C4-2B (cell line): ENCODE results near the gene ADAMTS14.

Experiments
- ZFX ChIP-seq: fragments of 450-650 bp; IDR thresholded peaks from 2 replicates; pipeline ENCODE4 v1.6.1; 2017
- TF ChIP-seq, protein P1 (sequence below): fragments of 450-650 bp; conservative IDR thresholded peaks from 2 replicates; pipeline ENCODE4 v1.5.1; 2017; ENCODE audit warnings: mild to moderate bottlenecking

DNA sequence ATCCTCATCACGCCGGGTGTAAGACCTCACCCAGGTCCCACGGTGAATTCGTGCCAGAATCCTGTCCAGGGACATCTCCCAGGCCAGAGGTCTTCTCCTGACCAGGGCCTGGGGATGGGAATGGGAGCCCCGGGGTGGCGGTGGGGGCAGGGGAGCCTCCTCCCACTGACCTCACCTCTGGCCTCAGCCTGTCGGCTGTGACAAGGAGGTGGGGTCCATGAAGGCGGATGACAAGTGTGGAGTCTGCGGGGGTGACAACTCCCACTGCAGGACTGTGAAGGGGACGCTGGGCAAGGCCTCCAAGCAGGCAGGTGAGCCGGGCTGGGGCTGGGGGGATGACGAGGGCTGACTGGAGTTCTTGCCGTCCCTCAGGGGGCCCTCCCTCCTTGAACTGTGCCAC, 71.6 kb downstream of the ADAMTS14 start:
- TF ChIP-seq, protein P1, sequence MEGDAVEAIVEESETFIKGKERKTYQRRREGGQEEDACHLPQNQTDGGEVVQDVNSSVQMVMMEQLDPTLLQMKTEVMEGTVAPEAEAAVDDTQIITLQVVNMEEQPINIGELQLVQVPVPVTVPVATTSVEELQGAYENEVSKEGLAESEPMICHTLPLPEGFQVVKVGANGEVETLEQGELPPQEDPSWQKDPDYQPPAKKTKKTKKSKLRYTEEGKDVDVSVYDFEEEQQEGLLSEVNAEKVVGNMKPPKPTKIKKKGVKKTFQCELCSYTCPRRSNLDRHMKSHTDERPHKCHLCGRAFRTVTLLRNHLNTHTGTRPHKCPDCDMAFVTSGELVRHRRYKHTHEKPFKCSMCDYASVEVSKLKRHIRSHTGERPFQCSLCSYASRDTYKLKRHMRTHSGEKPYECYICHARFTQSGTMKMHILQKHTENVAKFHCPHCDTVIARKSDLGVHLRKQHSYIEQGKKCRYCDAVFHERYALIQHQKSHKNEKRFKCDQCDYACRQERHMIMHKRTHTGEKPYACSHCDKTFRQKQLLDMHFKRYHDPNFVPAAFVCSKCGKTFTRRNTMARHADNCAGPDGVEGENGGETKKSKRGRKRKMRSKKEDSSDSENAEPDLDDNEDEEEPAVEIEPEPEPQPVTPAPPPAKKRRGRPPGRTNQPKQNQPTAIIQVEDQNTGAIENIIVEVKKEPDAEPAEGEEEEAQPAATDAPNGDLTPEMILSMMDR: no peak
- no peak for TF ChIP-seq ZFX
